ENCODE data around the gene SRPK3. TPM values are rescaled to one million over a fixed set of nuclear protein-coding genes. Genes with fewer than 3 reads are reported as not detected.
A peak's percentile ranks its signal among the peaks of the same experiment; 100 is the strongest.

Gene SRPK3
- total RNA-seq, 2 donors from 2014 or later: 4.9 to 9.5 TPM

DNA sequence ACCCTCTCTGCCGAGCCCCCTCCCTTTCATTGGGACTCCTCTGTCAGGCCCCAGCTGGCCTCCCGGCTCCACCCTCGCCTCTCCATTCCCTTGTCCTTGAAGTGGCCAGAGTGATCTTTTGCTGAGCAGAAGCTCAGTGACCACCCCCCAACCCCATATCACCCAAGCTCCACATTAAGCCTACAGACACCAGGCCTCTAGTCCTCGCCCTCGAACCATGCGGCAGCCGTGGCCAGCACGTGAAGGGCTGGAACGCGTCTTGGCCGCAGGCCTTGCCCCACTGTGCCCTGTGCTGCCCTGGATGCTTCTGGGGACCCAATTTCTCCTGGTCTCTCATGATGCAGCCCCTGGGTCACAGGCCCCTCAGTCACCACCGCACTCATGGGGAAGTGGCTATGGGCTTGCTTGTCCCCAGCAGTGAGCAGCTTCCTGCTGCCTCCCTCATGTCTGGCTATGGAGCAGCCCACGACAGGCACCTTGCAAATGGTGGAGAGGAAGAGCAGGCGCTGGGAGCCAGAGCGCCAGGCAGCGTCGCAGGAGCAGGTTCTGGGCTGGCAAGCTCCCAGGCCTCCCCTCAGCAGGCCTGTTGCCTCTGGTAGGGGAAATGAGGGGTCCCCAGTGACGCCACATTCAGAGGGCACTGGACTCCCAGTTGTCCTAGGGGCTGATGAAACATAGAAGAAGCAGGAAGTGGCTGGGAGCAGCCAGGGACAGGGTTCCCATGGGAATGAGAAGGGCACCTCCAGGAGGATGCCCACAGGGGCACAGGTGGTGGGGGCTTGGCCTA lies 757 bp upstream of the SRPK3 start:
- peaks cover 2% of the 10 kb centered on the region for H3K36me3 ChIP-seq
- H3K9me3 ChIP-seq: no peaks in the 10 kb centered on the region
- ATAC-seq (ENCODE audit: insufficient number of reproducible peaks, low FRiP score, low read depth) (no peak), DNase-seq (ENCODE audit: low spot score) (no peak)
- peak overlapping the region; percentile 73 to 79 for H3K27ac ChIP-seq
- TF ChIP-seq, protein P1, sequence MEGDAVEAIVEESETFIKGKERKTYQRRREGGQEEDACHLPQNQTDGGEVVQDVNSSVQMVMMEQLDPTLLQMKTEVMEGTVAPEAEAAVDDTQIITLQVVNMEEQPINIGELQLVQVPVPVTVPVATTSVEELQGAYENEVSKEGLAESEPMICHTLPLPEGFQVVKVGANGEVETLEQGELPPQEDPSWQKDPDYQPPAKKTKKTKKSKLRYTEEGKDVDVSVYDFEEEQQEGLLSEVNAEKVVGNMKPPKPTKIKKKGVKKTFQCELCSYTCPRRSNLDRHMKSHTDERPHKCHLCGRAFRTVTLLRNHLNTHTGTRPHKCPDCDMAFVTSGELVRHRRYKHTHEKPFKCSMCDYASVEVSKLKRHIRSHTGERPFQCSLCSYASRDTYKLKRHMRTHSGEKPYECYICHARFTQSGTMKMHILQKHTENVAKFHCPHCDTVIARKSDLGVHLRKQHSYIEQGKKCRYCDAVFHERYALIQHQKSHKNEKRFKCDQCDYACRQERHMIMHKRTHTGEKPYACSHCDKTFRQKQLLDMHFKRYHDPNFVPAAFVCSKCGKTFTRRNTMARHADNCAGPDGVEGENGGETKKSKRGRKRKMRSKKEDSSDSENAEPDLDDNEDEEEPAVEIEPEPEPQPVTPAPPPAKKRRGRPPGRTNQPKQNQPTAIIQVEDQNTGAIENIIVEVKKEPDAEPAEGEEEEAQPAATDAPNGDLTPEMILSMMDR (IDR thresholded peaks at IDR 0.05): no peak
- peaks cover 0 to 26% of the 10 kb centered on the region in 2 donors for H3K4me1 ChIP-seq (ENCODE audit: control insufficient read depth in 1 of 2, low read depth in 2 of 2)
- no peaks in the 10 kb centered on the region for H3K27me3 ChIP-seq (replicated peaks; ENCODE audit: insufficient read depth)
- H3K4me3 ChIP-seq: peak overlapping the region; percentile 62

DNA sequence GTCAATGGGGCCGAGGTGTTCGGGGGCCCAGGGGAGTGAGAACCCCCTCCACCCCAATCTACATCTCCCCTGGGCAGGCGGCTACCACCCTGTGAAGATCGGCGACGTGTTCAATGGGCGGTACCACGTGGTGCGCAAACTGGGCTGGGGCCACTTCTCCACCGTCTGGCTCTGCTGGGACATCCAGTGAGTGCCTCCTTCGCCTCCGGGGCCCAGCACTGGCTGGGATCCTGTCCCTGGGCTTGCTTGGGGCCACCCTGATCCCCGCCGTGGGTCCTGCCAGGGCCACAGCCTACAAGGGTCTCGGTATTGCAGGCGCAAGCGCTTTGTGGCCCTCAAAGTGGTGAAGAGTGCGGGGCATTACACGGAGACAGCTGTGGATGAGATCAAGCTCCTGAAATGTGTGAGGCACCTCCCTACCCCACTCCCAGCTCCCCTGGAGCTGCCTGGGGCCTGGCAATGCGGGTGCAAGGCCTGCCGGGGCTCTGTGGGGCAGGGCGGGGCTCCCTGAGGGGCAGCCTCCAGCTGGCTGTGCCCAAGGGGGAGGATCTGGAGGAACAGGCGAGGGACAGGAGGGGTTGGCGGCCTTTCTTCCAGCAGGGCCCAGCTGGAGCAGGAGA lies 697 bp downstream of the SRPK3 start:
- H3K4me3 ChIP-seq: peak overlapping the region; percentile 62
- no peak for DNase-seq (ENCODE audit: low spot score)

DNA sequence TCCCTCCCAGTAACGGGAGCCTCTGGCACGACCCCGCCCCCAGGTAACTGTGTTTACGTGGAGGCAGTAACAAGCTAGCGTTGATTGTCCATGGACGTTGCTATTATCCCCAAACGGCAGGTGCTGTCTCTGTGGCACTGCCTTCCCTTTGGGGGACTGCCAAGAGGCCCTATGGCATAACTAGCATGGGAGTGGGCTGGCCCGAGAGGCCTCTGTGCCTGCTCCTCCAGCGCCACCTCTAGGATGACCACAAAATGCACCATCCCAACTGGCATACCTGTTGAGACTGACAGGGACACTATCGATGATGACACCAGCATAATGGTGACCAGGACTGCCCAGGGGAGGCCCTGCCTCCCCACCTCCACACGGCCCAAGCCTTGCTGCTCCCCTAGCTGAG lies 1.5 kb downstream of the SRPK3 start:
- H3K36me3 ChIP-seq: peaks cover 5% of the 10 kb centered on the region
- TF ChIP-seq, protein P1 (IDR thresholded peaks at IDR 0.05): no peak
- H3K4me3 ChIP-seq: no peak overlapping the region
- no peaks in the 10 kb centered on the region for H3K27me3 ChIP-seq (replicated peaks; ENCODE audit: insufficient read depth)
- no peak overlapping the region for H3K27ac ChIP-seq
- DNase-seq (ENCODE audit: low spot score): no peak
- no peak for ATAC-seq (ENCODE audit: insufficient number of reproducible peaks, low FRiP score, low read depth)
- peaks cover 0 to 26% of the 10 kb centered on the region in 2 donors for H3K4me1 ChIP-seq (ENCODE audit: control insufficient read depth in 1 of 2, low read depth in 2 of 2)
- no peaks in the 10 kb centered on the region for H3K9me3 ChIP-seq

More for the DNA sequence above, 697 bp downstream of the SRPK3 start:
- peak overlapping the region; percentile 73 to 79 for H3K27ac ChIP-seq
- no peaks in the 10 kb centered on the region for H3K9me3 ChIP-seq
- peaks cover 0 to 26% of the 10 kb centered on the region in 2 donors for H3K4me1 ChIP-seq (ENCODE audit: control insufficient read depth in 1 of 2, low read depth in 2 of 2)
- TF ChIP-seq, protein P1 (IDR thresholded peaks at IDR 0.05): no peak
- no peaks in the 10 kb centered on the region for H3K27me3 ChIP-seq (replicated peaks; ENCODE audit: insufficient read depth)
- no peak for ATAC-seq (ENCODE audit: insufficient number of reproducible peaks, low FRiP score, low read depth)
- H3K36me3 ChIP-seq: peaks cover 5% of the 10 kb centered on the region

DNA sequence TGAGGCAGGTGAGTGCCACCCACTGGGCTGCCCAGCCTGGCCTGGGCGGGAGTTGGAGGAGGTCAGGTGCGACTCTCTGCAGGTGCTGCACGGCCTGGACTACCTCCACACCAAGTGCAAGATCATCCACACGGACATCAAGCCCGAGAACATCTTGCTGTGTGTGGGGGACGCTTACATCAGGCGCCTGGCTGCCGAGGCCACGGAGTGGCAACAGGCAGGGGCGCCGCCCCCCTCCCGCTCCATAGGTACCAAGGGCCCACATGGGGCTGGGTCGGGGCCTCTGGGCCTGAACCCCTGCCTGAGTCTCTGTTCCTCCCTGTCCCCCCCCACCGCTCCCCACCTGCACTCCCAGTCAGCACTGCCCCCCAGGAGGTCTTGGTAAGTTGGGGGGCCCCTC lies 2.0 kb downstream of the SRPK3 start:
- peaks cover 5% of the 10 kb centered on the region for H3K36me3 ChIP-seq
- H3K27me3 ChIP-seq (replicated peaks; ENCODE audit: insufficient read depth): no peaks in the 10 kb centered on the region
- H3K27ac ChIP-seq: no peak overlapping the region
- TF ChIP-seq, protein P1 (IDR thresholded peaks at IDR 0.05): no peak
- no peak for DNase-seq (ENCODE audit: low spot score)
- peaks cover 0 to 26% of the 10 kb centered on the region in 2 donors for H3K4me1 ChIP-seq (ENCODE audit: control insufficient read depth in 1 of 2, low read depth in 2 of 2)
- no peak for ATAC-seq (ENCODE audit: insufficient number of reproducible peaks, low FRiP score, low read depth)
- H3K4me3 ChIP-seq: no peak overlapping the region
- H3K9me3 ChIP-seq: no peaks in the 10 kb centered on the region

DNA sequence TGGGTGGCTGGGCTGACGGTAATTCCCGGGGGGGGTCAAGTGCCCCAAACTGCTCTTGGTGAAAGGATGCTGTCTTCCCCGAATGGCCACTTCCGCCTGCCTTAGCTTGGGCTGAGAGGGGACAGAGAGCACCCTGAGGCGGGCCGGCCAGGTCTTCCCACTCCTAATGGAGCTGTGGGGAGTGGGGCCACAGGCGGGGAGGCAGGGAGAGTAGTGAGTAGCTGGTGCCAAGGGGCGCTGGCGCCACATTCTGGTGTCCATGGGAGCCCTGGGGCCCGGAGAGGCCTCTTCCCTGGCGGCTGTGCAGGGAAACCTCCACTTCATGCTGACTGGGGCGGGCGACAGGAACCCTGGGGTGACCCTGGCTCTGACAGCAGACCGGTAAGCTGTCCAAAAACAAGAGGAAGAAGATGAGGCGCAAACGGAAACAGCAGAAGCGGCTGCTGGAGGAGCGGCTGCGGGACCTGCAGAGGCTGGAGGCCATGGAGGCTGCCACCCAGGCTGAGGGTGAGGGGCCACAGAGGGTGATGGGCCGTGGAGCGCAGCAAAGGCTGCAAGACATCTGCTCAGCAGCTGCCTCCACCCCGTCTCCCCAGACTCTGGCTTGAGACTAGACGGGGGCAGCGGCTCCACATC lies 2.7 kb downstream of the SRPK3 start:
- TF ChIP-seq, protein P1 (IDR thresholded peaks at IDR 0.05): no peak
- ATAC-seq (ENCODE audit: insufficient number of reproducible peaks, low FRiP score, low read depth) (no peak), DNase-seq (ENCODE audit: low spot score) (no peak)
- peaks cover 5% of the 10 kb centered on the region for H3K36me3 ChIP-seq
- H3K27me3 ChIP-seq (replicated peaks; ENCODE audit: insufficient read depth): no peaks in the 10 kb centered on the region
- H3K4me1 ChIP-seq (ENCODE audit: control insufficient read depth in 1 of 2, low read depth in 2 of 2): peaks cover 0 to 26% of the 10 kb centered on the region in 2 donors
- no peak overlapping the region for H3K27ac ChIP-seq
- no peaks in the 10 kb centered on the region for H3K9me3 ChIP-seq
- no peak overlapping the region for H3K4me3 ChIP-seq

All from thoracic aorta (tissue), 2 donors.